SW480 (cell line): ENCODE data around the gene SPOCK3.

Source experiments
- DNase-seq: peaks from one replicate; pipeline ENCODE4 v3.0.0-alpha.2; 2016; ENCODE audit warnings: low spot score

SPOCK3 gene

DNA sequence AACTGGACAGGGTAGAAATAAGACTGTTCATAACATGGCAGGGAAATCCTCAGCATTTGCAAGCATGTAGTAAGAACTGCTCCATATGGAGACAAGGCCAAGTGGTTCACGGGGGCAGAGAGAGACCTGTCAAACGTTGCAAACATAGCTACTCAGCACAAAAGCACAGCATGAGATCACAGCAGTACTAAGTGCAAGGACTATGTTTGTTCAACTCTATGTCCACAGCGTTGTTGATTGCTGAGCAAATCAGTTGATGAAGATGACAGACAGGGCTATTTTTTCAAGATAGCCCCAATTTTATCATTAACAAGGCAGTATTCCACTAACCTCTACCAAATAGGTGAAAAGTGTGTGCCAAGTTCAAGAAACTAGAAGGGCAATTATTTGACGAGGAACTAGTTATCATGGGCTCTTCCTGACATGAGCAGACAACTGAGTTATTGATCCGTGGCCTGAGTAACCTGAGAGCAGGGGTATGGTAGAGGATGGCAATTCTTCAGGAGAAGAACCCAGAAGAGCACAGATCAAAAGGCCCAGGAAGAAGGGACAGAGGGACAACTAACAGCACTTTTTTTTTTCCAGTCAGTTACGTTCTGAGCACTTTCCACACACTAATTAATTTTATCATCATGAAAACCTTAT is 57.4 kb downstream of the SPOCK3 start:
- no peak for DNase-seq

DNA sequence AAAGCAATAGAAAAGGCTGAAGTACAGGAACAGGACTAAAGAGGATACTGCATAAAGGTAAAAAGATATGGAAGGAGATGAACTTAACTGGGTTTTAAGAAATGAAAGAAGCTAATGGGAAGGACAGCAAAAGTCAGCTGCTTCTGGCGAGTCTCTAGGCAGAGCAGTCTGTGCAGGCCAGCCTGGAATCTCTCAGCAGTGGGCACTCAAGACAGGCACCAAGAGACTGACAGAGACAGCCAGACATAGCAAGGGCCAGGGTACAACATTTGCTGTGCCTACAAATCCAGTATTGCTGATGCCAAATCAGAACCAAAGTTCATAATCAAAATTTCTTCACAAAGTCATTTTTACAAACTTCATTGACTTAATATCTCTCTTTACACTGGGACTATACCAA is 62.4 kb downstream of the SPOCK3 start:
- no peak for DNase-seq

DNA sequence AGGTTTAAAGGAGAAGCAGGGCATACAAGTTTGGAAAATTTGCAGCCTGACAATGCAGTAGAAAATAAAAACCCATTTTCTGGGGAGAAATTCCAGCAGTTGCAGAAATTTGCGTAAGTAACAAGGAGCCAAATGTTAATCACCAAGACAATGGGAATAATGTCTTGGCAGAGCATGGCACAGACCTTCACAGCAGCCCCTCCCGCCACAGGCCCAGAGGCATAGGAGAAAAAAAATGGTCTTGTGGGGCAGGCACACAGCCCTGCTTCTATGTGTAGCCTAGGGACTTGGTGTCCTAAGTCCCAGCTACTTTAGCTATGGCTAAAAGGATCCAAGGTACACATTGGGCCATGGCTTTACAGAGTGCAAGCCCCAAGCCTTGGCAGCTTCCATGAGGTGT is 65.7 kb downstream of the SPOCK3 start:
- no peak for DNase-seq

DNA sequence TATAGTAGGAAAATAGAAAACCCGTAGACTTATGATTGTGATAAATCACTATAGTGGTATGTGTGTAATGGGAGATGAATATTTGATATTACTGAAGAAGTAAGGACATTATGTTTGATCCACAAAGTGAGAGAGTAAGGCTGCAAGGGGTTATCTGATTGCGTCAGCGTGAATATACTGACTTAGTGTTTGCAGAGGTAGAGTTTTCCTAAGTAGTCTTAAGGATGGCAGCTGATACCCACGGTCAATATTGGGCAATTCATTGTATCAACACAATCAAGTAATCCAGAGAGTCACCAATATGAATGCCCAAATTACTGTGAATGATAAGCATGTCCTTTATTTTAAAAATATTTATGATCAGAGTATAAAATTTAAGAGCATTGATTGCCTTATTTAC is 83.7 kb downstream of the SPOCK3 start:
- no peak for DNase-seq

DNA sequence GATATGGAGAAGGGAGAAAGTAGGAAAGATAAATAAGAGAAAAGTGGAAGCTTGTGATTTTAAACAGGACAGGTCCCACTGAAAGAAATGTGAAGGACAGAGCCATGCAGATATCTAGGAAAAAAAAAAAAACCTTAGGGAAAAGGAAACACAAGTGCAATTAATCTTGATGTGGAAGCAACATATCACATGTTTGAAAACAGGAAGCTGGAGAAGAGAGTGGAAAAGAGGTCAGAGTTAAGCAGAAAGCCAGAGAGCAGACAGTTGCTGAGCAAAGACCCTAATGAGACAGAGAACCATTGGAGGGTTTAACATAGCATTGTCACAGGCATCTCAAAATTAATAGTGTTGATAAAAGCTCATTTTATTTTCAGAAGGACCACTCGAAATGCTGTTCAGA is 89.7 kb downstream of the SPOCK3 start:
- no peak for DNase-seq

DNA sequence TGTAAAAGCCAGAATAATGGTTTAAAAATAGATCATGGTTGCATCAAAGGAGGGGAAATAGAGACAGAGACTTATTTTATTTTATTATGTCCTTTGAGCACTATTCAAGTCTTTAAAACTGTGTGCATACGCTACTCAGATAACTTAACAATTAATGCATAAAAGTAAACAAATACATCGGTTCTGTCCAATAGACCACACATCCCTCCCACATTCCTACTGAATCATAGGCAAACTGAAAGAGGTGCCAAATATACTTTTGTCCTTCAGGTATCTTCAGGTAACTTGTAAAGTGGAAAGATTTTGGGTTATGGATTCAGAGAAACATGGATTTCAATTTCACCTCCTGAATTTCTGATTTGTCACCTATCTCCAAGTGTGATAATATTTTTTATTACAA is 91.3 kb downstream of the SPOCK3 start:
- no peak for DNase-seq

DNA sequence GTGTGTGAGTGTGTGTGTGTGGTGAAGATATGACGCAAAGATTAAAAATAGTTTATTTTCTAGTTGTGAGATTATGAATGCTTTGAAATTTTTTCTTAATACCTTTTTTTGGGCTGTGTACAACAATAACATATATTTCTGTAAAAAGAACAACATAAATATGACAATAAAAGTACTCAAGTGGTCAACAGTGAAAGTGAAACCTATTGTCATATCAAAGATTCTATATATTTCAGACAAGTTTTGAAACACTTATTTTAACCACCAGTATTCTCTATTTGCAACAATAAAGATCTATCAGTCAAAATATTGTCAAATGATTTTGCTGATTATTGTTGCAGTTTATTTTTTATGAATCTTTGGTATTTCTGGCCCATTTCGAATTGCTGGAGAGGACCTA is 98.0 kb downstream of the SPOCK3 start:
- DNase-seq: no peak

DNA sequence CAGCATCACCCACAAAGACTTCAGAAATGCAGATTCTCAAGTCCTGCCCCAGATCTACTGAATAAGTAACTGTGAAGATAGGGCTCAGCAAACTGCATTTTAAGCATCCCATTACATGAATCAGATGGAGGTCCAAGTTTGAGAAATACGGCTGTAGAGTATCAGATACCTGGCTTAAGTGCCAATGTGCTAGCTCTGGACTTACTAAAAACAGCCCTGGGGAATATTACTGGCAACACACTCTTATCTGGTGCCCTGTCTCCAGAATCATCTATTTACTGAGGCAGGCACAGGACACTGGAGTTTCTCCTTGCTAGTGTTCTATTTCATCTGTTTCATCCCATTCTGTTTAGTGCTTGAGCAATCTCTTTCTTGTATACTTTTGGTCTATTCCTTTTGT is 105.1 kb downstream of the SPOCK3 start:
- no peak for DNase-seq

DNA sequence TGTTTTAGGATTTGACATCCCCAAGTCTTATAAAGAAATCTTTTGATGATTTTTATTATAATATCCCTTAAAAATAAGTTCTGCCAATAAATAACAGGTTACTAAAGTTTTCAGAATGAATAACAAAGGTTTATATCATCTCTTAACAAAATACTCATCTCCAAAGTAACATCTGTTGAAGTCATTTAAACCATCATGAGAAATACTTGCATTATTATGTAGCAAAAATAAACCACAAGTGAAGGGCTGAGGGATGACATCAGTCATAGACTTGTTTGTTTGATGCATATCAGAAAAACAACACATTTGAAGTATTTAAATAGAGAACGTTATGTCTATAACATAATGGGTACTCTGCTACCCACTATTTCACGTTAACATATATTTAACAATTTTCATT is 114.9 kb downstream of the SPOCK3 start:
- no peak for DNase-seq

DNA sequence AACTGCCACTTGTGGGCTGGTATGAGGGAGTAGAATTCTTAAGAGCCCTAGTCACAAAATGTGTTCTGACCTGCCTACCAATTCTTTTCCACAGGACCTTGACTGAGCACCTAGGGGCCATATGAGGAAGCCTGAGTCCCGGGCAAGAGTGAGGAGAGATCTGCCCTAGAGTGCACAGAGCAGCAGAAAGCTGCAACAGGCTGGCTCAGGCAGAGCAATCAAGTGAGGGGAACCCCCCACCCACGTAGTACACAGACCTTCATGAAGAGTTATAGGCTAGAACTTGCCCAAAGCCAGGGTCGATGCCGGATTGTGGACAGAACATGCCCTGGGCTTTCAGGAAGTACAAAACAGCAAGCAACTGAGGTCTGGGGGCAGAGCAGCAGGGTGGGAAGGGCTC is 117.0 kb downstream of the SPOCK3 start:
- DNase-seq: no peak

DNA sequence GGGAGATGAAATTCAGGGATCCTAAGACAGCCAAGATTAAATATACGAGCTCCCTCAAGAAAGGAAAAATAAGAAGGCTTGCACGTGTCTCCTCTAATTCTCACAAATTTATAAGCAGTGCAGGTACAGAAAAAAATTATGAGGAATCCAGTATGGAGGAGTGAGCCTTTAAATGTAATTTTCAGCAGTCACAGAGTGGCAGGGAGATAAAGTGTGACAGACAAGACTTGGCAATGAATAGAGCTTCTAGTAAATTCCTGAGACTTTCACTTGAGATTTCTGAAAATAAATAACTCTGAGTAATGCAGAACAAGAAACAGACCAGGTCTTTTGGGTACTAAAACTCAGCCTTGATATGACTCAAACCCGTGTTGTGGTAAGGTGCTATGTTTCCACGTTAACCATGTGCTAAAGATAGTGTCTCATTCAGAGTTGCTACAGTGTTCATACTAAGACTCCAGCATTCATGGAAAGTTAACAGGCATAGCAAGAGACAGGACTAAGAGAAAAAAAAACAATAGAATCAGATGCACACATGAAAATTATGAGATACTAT is 119.8 kb downstream of the SPOCK3 start:
- no peak for DNase-seq

DNA sequence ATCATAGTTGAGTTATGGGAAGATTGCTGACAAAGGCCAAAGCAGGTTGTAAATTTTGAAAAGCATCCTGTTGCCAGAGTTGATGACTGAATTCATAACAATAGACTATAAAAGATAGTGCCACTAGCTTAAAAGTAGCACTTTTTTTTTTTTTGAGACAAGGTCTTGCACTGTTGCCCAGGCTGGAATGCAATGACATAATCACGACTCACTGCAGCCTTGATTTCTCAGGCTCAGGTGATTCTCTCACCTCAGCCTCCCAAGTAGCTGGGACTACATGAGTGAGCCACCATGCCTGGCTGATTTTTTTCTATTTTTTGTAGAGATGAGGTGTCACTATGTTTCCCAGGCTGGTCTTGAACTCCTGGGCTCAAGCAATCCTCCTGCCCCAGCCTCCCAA is 122.7 kb downstream of the SPOCK3 start:
- DNase-seq: no peak

DNA sequence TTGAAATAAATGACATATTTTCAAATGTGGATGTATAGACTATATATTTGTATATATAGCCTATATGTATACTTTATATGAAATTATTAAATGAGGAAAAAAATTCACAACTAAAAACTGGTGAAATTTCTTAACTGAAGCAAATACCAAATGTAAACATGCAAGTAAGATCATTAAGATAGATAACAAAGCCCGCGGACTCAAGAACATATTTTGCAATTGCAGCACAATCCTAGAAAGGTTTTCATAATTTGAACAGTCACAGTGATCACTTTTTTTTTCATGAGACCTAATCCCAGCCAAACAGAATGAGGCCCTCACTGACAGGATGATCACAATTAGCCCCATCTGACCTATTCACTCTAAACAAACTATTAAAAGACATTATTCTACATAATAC is 123.2 kb downstream of the SPOCK3 start:
- DNase-seq: no peak

DNA sequence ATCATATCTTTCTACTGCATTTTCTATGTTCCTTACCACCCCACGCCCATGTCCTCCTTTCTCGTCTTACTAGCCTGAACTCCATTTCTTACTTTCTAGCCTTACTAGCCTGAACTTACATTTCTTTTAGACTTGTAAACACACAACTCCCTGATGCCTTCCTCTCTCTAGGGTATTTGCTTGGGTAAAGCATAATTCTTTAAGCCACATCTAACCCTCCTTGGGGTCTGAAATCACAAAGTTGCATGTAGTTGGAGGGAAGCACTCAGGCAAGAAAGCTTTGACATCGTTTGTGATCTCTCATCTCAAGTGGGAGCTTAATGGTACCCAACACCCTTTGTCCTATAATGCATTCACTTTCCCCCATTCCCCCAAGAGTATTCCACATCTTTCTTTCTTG is 124.4 kb downstream of the SPOCK3 start:
- DNase-seq: no peak

DNA sequence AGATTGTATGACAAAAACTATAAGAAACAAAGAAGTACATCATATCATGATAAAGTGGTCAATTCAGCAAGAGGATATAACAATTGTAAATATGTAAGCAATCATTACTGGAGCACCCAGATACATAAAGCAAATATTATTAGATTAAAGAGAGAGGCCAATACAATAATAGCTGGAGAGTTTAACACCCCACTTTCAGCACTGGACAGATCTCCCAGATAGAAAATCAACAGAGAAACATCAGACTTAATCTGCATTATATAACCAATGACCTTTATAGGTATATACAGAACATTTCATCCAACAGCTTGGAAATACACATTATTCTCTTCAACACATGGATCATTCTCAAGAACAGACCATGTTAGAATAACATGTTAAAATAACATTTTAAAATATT is 128.4 kb downstream of the SPOCK3 start:
- no peak for DNase-seq

DNA sequence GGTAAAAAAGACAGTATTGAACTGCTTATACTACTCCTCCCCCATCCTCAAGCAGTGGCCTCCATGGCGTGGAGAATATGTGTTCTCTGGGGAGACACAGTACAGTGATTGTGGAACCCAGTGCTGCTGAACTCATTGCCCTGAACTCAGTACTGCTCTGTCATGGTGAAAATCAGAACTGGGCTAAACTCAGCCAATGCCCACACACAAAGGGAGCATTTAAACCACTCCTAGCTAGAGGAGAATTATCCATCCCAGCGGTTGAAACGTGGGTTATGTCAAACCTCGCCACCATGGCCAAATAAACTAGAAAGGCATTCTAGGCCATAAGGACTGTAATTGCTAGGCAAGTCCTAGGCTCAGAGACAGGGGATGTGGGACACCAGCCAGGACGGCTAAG is 131.8 kb downstream of the SPOCK3 start:
- no peak for DNase-seq

DNA sequence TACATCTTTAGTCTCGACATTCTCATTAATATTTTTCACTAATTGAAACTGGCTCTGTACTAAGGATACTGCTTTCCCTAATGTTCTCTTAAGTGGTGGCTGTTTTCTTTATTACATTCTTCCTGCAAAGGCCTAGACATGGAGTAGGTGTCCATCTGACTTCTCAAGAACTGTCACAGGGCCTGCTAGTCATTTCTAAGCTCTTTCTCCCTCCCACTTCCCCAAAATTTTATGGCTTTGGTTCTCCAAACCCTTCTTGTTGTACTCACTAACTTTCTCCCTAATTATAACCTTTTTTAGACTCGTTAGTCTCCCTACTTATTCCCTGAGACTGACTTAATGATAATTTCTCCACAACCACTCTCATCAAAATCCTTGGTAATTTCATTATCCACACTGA is 133.3 kb downstream of the SPOCK3 start:
- DNase-seq: no peak

DNA sequence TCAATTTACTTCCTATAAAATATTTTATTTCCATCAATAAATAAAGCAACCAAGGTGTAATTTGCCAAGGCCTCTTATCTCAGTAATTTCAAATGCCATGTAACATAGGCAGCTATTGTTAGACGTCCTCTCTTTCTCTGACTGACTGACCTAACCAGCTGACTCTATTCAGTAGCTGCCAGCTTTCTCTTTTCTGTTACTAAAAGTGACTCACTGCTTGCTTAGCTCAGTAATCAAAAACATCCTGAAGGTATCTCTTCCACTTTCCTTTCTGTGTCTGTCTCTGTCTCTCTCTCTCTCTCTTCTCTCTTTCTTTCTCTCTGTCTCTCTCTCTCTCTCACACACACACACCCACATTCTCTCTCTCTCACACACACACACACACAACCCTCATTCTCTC is 134.2 kb downstream of the SPOCK3 start:
- DNase-seq: no peak

DNA sequence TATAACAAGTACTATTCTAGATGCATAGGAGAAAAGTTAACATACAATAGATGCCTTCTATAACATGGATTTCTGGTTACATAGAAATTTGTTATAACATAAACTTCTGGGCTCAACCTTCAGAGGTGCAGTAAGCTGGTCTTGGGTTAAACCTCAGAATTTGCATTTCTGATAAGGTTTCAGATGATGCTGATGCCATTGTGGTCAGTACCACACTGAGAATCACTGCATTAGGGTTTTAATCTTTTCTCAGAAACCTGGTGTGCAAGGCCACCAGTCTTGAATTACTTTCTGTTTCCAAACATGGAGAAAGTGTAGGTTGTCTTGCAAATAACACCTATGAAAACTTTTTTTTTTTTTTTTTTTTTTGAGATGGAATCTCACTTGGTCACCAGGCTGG is 146.2 kb downstream of the SPOCK3 start:
- no peak for DNase-seq

DNA sequence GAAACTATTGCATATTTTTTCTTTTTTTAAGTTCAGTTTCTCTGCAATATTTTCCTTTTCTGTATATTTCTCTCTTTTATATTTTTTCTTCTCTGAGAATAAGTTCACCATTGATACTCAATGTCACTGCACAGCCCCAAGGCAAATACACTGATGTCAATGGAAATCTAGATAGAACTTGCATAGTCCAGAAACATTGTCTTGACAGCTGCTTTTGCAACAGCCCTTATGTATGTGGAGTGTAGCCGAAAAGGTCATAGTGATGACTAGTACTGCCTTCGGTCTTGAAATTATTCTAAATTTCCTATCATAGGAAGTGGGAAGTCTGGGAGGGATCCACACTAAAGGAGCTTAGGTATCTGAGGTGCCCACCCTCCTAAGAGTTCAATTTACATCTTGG is 150.0 kb downstream of the SPOCK3 start:
- DNase-seq: no peak

DNA sequence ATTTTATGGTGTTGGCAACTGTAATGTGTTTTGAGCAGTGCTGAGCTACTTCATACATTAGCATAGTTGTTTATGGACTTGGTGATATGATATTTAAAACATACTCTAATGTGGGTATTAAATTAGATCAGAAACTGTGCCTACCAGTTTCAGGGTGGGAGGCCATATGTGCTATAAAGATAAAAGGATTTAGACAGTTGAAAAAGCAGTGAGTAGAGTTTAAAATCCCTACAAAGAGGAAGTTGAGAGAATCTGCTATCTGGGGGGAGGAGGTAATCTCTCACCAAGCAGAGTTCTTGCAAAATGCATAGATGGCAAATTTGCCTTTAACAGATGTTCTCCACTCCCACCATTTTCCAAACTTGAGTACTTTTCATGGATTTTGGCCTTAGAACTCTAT is 154.5 kb downstream of the SPOCK3 start:
- no peak for DNase-seq

DNA sequence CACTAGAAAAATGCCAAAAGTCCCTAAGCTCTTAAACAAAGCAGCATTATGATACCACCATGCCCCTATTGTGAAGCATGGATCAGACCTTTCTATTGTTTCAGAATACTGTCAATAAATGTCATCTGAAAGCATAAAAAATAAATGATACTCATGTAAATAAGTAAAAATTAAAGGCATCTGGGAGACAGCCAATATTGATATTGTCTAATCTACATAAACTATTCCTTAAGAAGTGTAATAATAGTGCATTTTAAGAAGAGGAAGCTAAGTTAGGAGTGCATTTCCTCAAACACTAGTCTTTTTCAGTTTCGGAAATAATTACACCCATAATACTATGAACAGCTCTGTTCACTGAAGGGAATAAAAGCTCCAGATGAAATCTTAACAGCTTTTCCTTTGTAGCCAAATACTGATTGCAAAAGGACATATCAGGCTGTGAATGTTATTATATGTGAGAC is 181.6 kb downstream of the SPOCK3 start:
- no peak for DNase-seq

DNA sequence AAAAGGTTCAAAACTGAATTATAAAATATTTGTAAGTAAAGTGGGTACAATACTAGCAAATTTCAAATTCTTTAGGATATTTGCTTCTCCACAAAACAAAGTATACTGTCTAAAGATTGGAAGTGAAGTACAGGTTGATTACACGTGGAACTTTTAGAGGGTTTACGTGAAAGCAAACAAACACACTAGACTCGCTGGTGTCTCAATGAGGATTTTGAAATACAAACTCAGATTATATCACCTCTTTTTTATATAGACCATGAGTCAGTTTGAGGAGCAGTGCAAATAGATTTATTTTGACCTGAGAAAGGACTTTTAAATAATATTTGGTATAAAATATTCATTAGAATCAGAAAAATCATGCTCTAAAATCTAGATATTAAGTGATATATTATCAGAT is 185.0 kb downstream of the SPOCK3 start:
- no peak for DNase-seq

DNA sequence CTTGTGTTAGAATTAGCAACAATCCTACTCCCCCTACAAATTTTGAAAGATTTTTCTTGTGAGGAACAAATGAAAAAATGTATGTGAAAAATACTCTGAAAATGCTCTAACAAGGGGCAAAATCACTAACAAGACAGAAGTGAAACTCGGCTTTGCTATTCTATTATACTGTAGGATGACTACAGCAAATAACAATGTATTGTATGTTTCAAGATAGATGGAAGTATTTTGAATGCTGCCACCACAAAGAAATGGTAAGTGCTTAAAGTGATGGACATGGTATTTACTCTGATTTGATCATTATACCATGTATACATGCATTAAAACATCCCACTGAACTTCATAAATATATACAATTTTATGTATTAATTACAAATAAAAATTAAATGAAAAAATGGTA is 192.8 kb downstream of the SPOCK3 start:
- DNase-seq: no peak

DNA sequence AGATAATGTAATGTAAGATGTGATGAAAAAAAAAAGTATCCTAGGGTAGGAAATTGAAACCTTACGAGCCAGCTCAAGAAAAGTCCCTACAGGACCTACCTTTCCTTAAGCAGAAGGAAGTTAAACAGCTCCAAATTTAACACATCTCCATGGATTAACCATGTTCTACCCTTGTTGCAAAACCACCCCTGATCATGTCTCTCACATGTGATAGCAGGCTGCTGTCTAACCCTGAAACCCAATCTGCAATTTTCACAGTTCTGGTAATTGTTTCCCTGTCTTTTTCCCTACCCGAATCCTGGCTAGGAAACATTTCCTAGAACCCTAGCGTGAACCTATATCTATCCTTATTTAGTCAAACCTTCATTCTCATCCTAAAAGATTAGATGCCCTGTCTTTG is 198.9 kb downstream of the SPOCK3 start:
- no peak for DNase-seq
